ENCODE data around the gene PDZD2.

The PDZD2 gene

GRCh38 chr5:32002755-32003154 lies 363.8 kb downstream of the PDZD2 start:
- TF ChIP-seq, protein P1, sequence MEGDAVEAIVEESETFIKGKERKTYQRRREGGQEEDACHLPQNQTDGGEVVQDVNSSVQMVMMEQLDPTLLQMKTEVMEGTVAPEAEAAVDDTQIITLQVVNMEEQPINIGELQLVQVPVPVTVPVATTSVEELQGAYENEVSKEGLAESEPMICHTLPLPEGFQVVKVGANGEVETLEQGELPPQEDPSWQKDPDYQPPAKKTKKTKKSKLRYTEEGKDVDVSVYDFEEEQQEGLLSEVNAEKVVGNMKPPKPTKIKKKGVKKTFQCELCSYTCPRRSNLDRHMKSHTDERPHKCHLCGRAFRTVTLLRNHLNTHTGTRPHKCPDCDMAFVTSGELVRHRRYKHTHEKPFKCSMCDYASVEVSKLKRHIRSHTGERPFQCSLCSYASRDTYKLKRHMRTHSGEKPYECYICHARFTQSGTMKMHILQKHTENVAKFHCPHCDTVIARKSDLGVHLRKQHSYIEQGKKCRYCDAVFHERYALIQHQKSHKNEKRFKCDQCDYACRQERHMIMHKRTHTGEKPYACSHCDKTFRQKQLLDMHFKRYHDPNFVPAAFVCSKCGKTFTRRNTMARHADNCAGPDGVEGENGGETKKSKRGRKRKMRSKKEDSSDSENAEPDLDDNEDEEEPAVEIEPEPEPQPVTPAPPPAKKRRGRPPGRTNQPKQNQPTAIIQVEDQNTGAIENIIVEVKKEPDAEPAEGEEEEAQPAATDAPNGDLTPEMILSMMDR (conservative IDR thresholded peaks at IDR 0.05; ENCODE audit: low read length) = no peak
- TF ChIP-seq EZH2phosphoT487 (IDR thresholded peaks at IDR 0.05; ENCODE audit: borderline replicate concordance) = no peak

DNA sequence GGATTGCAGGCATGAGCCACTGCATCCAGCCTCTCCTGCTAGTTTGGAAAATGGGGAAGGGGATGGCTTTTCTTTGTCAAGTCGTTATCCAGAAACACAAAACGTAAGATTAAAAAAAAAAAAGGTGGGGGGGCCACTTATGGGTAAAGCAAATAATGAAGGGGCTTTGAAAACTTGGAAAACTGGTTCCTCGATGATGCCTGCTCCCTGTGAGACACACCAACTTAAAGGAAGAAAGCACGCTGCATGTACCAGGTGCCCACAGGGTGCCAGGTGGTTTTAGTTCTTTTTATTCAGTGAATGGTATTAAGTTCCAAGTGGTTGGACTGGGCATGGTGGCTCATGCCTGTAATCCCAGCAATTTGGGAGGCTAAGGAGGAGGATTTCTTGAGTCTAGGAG lies 365.1 kb downstream of the PDZD2 start:
- H3K27me3 ChIP-seq (ENCODE audit: insufficient read depth, low read length, poor library complexity, severe bottlenecking) = no peaks in the 10 kb centered on the region
- no peaks in the 10 kb centered on the region for H4K20me1 ChIP-seq (ENCODE audit: insufficient read depth, low read length, poor library complexity, severe bottlenecking)
- H3K4me2 ChIP-seq (ENCODE audit: low read depth, low read length, poor library complexity, severe bottlenecking) = no peak overlapping the region
- no peaks in the 10 kb centered on the region for H3F3A ChIP-seq (ENCODE audit: low read depth)
- no peak overlapping the region for H3K9ac ChIP-seq (ENCODE audit: low read depth, low read length, poor library complexity, severe bottlenecking)
- H3K9me3 ChIP-seq (ENCODE audit: insufficient read depth, low read depth, low read length) = no peaks in the 10 kb centered on the region
- H3K4me1 ChIP-seq (ENCODE audit: insufficient read depth, low read length, poor library complexity, severe bottlenecking) = no peaks in the 10 kb centered on the region
- no peaks in the 10 kb centered on the region for H3K36me3 ChIP-seq (ENCODE audit: insufficient read depth, low read length)
- H2AFZ ChIP-seq (ENCODE audit: low read length) = no peak overlapping the region
- no peak for TF ChIP-seq EZH2phosphoT487 (IDR thresholded peaks at IDR 0.05; ENCODE audit: borderline replicate concordance)
- TF ChIP-seq, protein P1 (conservative IDR thresholded peaks at IDR 0.05; ENCODE audit: low read length) = no peak
- H3K79me2 ChIP-seq (ENCODE audit: insufficient read depth, low read length) = no peaks in the 10 kb centered on the region
- no peak overlapping the region for H3K4me3 ChIP-seq (ENCODE audit: low read length, poor library complexity, severe bottlenecking)
- no peaks in the 10 kb centered on the region for H3K9me2 ChIP-seq (replicated peaks; ENCODE audit: low read depth, low read length)

More at GRCh38 chr5:32002755-32003154, 363.8 kb downstream of the PDZD2 start:
- no peaks in the 10 kb centered on the region for H3K79me2 ChIP-seq (ENCODE audit: insufficient read depth, low read length)
- H4K20me1 ChIP-seq (ENCODE audit: insufficient read depth, low read length, poor library complexity, severe bottlenecking) = no peaks in the 10 kb centered on the region
- H3K27me3 ChIP-seq (ENCODE audit: insufficient read depth, low read length, poor library complexity, severe bottlenecking) = no peaks in the 10 kb centered on the region
- H3K36me3 ChIP-seq (ENCODE audit: insufficient read depth, low read length) = no peaks in the 10 kb centered on the region
- no peak overlapping the region for H3K9ac ChIP-seq (ENCODE audit: low read depth, low read length, poor library complexity, severe bottlenecking)
- H2AFZ ChIP-seq (ENCODE audit: low read length) = no peak overlapping the region
- H3F3A ChIP-seq (ENCODE audit: low read depth) = no peaks in the 10 kb centered on the region
- no peaks in the 10 kb centered on the region for H3K9me3 ChIP-seq (ENCODE audit: insufficient read depth, low read depth, low read length)
- no peaks in the 10 kb centered on the region for H3K9me2 ChIP-seq (replicated peaks; ENCODE audit: low read depth, low read length)
- no peaks in the 10 kb centered on the region for H3K4me1 ChIP-seq (ENCODE audit: insufficient read depth, low read length, poor library complexity, severe bottlenecking)
- no peak overlapping the region for H3K4me3 ChIP-seq (ENCODE audit: low read length, poor library complexity, severe bottlenecking)
- no peak overlapping the region for H3K4me2 ChIP-seq (ENCODE audit: low read depth, low read length, poor library complexity, severe bottlenecking)

DNA sequence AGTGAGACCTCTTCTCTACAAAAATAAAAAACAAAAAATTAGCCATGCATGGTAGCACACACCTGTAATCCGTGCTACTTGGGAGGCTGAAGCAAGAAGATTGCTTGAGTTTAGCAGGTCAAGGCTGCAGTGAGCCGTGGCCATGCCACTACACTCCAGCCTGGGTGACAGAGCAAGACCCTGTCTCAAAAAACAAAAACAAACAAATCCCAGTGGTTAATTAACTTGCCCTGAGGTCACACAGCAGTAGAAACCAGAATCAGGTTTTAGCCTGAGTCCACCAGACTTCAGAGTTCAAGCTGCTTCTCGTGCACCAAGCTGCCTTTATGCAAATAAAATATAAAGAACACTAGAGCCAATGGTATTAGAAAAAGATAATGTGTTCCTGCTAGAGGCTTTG lies 365.5 kb downstream of the PDZD2 start:
- Histone ChIP-seq H3K36me3 (ENCODE audit: insufficient read depth, low read length) (no peaks in the 10 kb centered on the region), H3K79me2 (ENCODE audit: insufficient read depth, low read length) (no peaks in the 10 kb centered on the region), H3F3A (ENCODE audit: low read depth) (no peaks in the 10 kb centered on the region), H3K4me3 (ENCODE audit: low read length, poor library complexity, severe bottlenecking) (no peak overlapping the region), H3K27me3 (ENCODE audit: insufficient read depth, low read length, poor library complexity, severe bottlenecking) (no peaks in the 10 kb centered on the region), H2AFZ (ENCODE audit: low read length) (0 out of 2 replicates have a peak overlapping the region, but pooled peaks have one; percentile 8), H3K9me2 (replicated peaks; ENCODE audit: low read depth, low read length) (no peaks in the 10 kb centered on the region), H3K9me3 (ENCODE audit: insufficient read depth, low read depth, low read length) (no peaks in the 10 kb centered on the region), H4K20me1 (ENCODE audit: insufficient read depth, low read length, poor library complexity, severe bottlenecking) (no peaks in the 10 kb centered on the region), H3K9ac (ENCODE audit: low read depth, low read length, poor library complexity, severe bottlenecking) (no peak overlapping the region), H3K4me1 (ENCODE audit: insufficient read depth, low read length, poor library complexity, severe bottlenecking) (no peaks in the 10 kb centered on the region), H3K4me2 (ENCODE audit: low read depth, low read length, poor library complexity, severe bottlenecking) (no peak overlapping the region)
- no peak for TF ChIP-seq EZH2phosphoT487 (IDR thresholded peaks at IDR 0.05; ENCODE audit: borderline replicate concordance)
- TF ChIP-seq, protein P1 (conservative IDR thresholded peaks at IDR 0.05; ENCODE audit: low read length) = no peak

Data from Loucy (cell line).